Pancreas (tissue), 10 donors: ENCODE measurements around the gene FOCAD. TPM values are rescaled to one million over a fixed set of nuclear protein-coding genes. Genes with fewer than 3 reads are reported as not detected.

ENCODE experiments used
- ATAC-seq, 4 donors: fragments of 200-7000 bp; cut with Tn5 transposase; one replicate each; pipeline versions ENCODE4 v1.8.0 to v1.9.1; 2020; ENCODE audit warnings: mild to moderate bottlenecking in 4 of 4, moderate library complexity in 4 of 4
- DNase-seq, 6 donors: peaks; one replicate each; pipeline ENCODE4 v3.0.0-alpha.2; 2020
- FAIRE-seq: peaks from 2 replicates; lab custom pipeline; 2012; peaks lifted over from hg19 to GRCh38; lab: Jason Lieb, UNC
- H3K27ac ChIP-seq, 4 donors: fragments of 200-600 bp; sonication (generic); 1 replicate in 3 of 4; 2 replicates in 1 of 4; pipeline versions ENCODE4 v1.5.0 to v1.8.0; 2020
- H3K27me3 ChIP-seq, 4 donors: fragments of 200-600 bp; one replicate each; pipeline ENCODE4 v1.8.0; 2021
- H3K36me3 ChIP-seq, 3 donors: fragments of 200-600 bp; sonication (generic) in 1 of 3; one replicate each; pipeline versions ENCODE4 v1.5.0 to v1.8.0; 2020 to 2021
- H3K4me1 ChIP-seq, 3 donors: fragments of 200-600 bp; one replicate each; pipeline ENCODE4 v1.8.0; 2021
- H3K4me3 ChIP-seq, 4 donors: fragments of 200-600 bp; sonication (generic) in 2 of 4; one replicate each; pipeline versions ENCODE4 v1.5.0 to v1.8.0; 2020 to 2021
- H3K9me3 ChIP-seq, 4 donors: fragments of 200-600 bp; one replicate each; pipeline ENCODE4 v1.8.0; 2021
- WGBS, 2 donors: extraction: QIAGEN DNeasy Blood & Tissue Kit; methylation state at CpG; one replicate each; pipeline ENCODE4 v1.1.7; 2013; 5-methylcytosine and 5-hydroxymethylcytosine counted together
- intact Hi-C, 3 donors: fragments of 100-400 bp; cut with DNase I; formaldehyde crosslinking; loops; one replicate each; pipeline versions ENCODE4 v1.11.1 to v1.14.2; 2022
- polyA plus RNA-seq, 2 donors: library from polyadenylated mRNA; stranded (reverse); fragments of 200-250 nt; gene quantifications; one replicate each; pipeline ENCODE4 v1.2.3, GENCODE V29; 2013
- total RNA-seq, 6 donors: library from RNA; stranded (reverse); fragmentation: NEBNext Ultra II Directional in 4 of 6; extraction: Animal tissue kit (Norgen Biotek cat#: 25700) in 4 of 6; gene quantifications; one replicate each; pipeline versions ENCODE4 v1.2.1 to v1.2.4, GENCODE V29; 2021 to 2023
- TF ChIP-seq, protein P1 (sequence below), 4 donors: fragments of 200-600 bp; sonication (generic) in 3 of 4; IDR thresholded peaks; one replicate each; pipeline versions ENCODE4 v1.5.0 to v1.8.0; 2021; ENCODE audit warnings: antibody characterized with exemption in 4 of 4
- donor health status: healthy with polysubstance abuse.
- donor health status: DM: no; HTN: no; CAD: no; lungs with moderate emphysema.
- donor health status: DM: no; HTN: no; CAD: no.
- donor health status: control.
- donor health status: control.
- donor health status: Bipolar disorder and iron deficiency.
- donor health status: DM: yes; HTN: yes; CAD: no.
- donor health status: DM: no; HTN: no; CAD: no.
- donor health status: DM: no; HTN: no; CAD: no.
- donor health status: DM: yes; HTN: yes; CAD: no.

FOCAD gene
- total and polyA plus RNA-seq, 8 donors, result 5.4 to 27.7 (median 16.8) TPM

DNA sequence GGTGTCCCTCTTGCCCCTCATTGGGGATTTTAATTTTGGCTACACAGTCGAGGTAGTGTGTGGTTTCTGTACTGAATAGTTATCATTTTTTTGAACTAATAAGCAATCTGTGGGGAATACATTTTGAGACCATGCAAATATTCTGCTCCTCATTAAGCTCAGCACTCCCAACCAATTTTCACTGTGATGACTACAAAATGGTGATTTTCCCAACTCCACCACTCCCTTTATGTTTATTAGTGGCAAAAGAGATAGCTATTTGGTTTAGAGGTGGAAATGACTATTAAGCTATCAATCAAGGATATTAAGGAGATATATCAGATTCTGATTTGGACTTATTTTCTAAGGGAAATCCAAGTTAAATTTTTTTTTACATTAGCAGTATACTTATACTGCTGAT, 62.9 kb downstream of the FOCAD start:
- Histone ChIP-seq H3K27ac (no peak overlapping the region), H3K9me3 (no peaks in the 10 kb centered on the region), H3K4me3 (no peak overlapping the region), H3K4me1 (peaks cover 5 to 30% (median 21%) of the 10 kb centered on the region in 3 donors), H3K27me3 (no peaks in the 10 kb centered on the region), H3K36me3 (no peaks in the 10 kb centered on the region)
- FAIRE-seq (no peak), DNase-seq (no peak), ATAC-seq (no peak)
- TF ChIP-seq, protein P1, sequence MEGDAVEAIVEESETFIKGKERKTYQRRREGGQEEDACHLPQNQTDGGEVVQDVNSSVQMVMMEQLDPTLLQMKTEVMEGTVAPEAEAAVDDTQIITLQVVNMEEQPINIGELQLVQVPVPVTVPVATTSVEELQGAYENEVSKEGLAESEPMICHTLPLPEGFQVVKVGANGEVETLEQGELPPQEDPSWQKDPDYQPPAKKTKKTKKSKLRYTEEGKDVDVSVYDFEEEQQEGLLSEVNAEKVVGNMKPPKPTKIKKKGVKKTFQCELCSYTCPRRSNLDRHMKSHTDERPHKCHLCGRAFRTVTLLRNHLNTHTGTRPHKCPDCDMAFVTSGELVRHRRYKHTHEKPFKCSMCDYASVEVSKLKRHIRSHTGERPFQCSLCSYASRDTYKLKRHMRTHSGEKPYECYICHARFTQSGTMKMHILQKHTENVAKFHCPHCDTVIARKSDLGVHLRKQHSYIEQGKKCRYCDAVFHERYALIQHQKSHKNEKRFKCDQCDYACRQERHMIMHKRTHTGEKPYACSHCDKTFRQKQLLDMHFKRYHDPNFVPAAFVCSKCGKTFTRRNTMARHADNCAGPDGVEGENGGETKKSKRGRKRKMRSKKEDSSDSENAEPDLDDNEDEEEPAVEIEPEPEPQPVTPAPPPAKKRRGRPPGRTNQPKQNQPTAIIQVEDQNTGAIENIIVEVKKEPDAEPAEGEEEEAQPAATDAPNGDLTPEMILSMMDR (IDR thresholded peaks at IDR 0.05), result no peak
- WGBS, 2 donors, result 85 to 89% methylated on average over 1 of the region's 1 CpG
- intact Hi-C loops, result no loop called here

DNA sequence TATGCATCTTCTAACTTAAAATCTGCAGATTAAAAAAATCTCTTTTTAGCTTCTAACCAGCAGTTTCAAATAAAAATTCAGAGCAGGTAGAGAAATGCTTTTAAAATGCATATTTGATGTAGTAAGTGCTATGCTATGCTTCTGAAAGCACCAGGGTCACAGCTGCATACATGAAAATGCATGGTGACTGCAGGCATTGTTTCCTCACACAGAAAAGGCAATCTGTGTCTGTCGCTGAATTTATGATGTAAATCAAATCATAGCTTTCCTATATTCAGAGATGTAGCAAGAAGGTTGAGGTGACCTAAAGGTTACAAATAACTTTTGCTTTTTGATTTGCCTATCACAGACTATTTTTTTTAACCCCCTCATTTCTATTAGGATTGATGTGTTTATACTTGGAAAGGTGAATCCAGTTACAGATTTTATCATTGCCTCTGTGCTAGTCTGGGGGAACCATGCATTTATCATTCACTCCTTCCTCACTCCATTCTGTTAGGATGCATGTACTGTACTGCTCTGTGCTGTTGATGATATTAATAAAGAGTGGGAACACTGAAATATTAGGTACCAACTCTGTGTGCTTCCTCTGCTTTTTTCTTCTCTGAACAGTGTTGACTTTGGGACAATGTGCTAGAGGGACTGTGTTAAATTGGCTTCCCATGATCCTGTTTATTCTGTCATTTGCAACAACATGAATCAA, 65.6 kb downstream of the FOCAD start:
- 93 to 94% methylated on average over 1 of the region's 1 CpG for WGBS, 2 donors
- ATAC-seq (peak in 2 of 4 donors; percentile 17 to 41), DNase-seq (no peak), FAIRE-seq (no peak)
- TF ChIP-seq, protein P1 (IDR thresholded peaks at IDR 0.05), result no peak
- H3K36me3 ChIP-seq, result no peaks in the 10 kb centered on the region
- H3K27ac ChIP-seq, result no peak overlapping the region
- H3K9me3 ChIP-seq, result no peaks in the 10 kb centered on the region
- no peak overlapping the region for H3K4me3 ChIP-seq
- intact Hi-C loops, result no loop called here
- no peaks in the 10 kb centered on the region for H3K27me3 ChIP-seq
- peaks cover 5 to 30% (median 21%) of the 10 kb centered on the region in 3 donors for H3K4me1 ChIP-seq

DNA sequence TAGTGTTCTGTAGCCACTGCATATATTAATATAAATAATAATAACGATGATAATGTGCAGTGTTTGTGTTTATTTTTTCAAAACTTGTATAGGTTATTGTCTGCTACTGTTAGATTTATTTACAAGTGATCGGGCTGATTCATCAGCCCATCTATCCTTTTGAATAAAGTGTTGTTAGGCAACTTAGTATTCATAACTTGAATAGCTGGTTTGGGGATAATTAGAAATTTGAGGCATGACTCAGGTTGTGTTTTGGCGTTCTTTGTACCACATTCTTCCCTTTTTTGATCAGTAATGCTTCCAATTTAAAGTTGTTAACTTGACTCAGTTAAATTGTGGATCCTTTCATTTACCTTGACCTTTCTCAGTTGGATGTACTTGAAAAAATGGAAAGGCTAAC, 69.7 kb downstream of the FOCAD start:
- WGBS, 2 donors, result 92 to 93% methylated on average over 3 of the region's 3 CpGs
- ATAC-seq (no peak), DNase-seq (no peak), FAIRE-seq (no peak)
- no peaks in the 10 kb centered on the region for H3K9me3 ChIP-seq
- intact Hi-C loops, result no loop called here
- no peak overlapping the region for H3K4me3 ChIP-seq
- TF ChIP-seq, protein P1 (IDR thresholded peaks at IDR 0.05), result no peak
- peaks cover 0 to 13% (median 10%) of the 10 kb centered on the region in 3 donors for H3K4me1 ChIP-seq
- H3K27ac ChIP-seq, result no peak overlapping the region
- H3K36me3 ChIP-seq, result no peaks in the 10 kb centered on the region
- no peaks in the 10 kb centered on the region for H3K27me3 ChIP-seq

GRCh38 chr9:20754556-20754955, 70.5 kb downstream of the FOCAD start:
- intact Hi-C loops, result no loop called here
- no peaks in the 10 kb centered on the region for H3K36me3 ChIP-seq
- peaks cover 0 to 13% (median 10%) of the 10 kb centered on the region in 3 donors for H3K4me1 ChIP-seq
- H3K27me3 ChIP-seq, result no peaks in the 10 kb centered on the region
- FAIRE-seq, result no peak
- ATAC-seq, result no peak
- no peak overlapping the region for H3K27ac ChIP-seq
- no peak for DNase-seq
- H3K4me3 ChIP-seq, result no peak overlapping the region
- TF ChIP-seq, protein P1 (IDR thresholded peaks at IDR 0.05), result no peak
- 95 to 98% methylated on average over 2 of the region's 2 CpGs for WGBS, 2 donors
- no peaks in the 10 kb centered on the region for H3K9me3 ChIP-seq

DNA sequence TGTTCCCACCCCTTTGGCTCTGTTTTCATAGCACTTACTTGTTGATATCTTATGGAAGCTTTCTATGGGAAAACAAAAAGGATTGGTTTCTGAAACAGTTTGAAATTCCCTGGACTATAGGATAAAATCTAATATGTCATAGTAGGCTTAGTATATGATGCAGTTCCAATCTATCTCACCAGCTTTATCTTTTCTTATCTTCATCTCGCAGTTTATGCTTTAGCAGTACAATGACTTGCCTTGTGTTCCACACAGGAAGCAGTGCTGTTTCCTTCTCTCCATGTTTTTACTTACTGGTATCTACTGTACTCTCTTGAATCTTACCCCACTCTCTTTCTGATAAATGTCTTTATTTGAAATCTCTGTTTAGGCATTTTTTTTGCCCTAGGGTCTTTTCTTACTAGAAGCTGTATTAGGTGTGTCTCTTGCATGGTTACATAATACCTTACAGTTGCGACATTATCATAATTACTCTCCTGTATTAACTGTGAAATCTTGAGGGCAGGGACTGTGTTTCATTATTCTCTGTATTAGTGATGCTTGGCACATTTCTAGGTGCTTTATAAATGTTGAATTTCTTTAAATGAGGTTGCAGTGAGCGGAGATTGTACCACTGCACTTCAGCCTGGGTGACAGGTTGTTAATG, 76.3 kb downstream of the FOCAD start:
- Histone ChIP-seq H3K27me3 (no peaks in the 10 kb centered on the region), H3K9me3 (no peaks in the 10 kb centered on the region), H3K27ac (no peak overlapping the region), H3K36me3 (peaks cover 0 to 5% (median 0%) of the 10 kb centered on the region in 3 donors), H3K4me1 (no peaks in the 10 kb centered on the region), H3K4me3 (no peak overlapping the region)
- ATAC-seq, result peak in 1 of 4 donors; percentile 48
- intact Hi-C loops, result no loop called here
- DNase-seq, result no peak
- no peak for FAIRE-seq
- TF ChIP-seq, protein P1 (IDR thresholded peaks at IDR 0.05), result no peak
- WGBS, 2 donors, result 64 to 69% methylated on average over 3 of the region's 3 CpGs
